Upper lobe of left lung (tissue), 4 donors: ENCODE measurements around the gene DVL3.

Experiments
- CTCF ChIP-seq, 6 experiments: fragments of 450-650 bp in 4 of 6; fragments of 200-600 bp in 2 of 6; sonication (generic) in 2 of 6; IDR thresholded peaks; one replicate each; pipeline ENCODE4 v1.5.1; 2016 to 2019; ENCODE audit warnings: antibody characterized with exemption in 6 of 6
- EP300 ChIP-seq, 4 donors: sonication (generic); formaldehyde crosslinking; IDR thresholded peaks; one replicate each; pipeline ENCODE4 v1.5.1; 2017; ENCODE audit warnings: antibody characterized with exemption in 4 of 4, control low read depth in 2 of 4
- POLR2A ChIP-seq, 4 donors: fragments of 450-650 bp; IDR thresholded peaks; one replicate each; pipeline ENCODE4 v1.5.1; 2016 to 2017; ENCODE audit warnings: antibody characterized with exemption in 4 of 4, mild to moderate bottlenecking in 2 of 4
- POLR2AphosphoS5 ChIP-seq, 2 donors: sonication (generic); formaldehyde crosslinking; IDR thresholded peaks; one replicate each; pipeline ENCODE4 v1.5.1; 2017; ENCODE audit warnings: antibody characterized with exemption in 2 of 2

GRCh38 chr3:184149123-184149522, 6.1 kb upstream of the DVL3 start:
- TF ChIP-seq CTCF (IDR thresholded peaks at IDR 0.05) (no peak), POLR2AphosphoS5 (IDR thresholded peaks at IDR 0.05) (no peak), EP300 (IDR thresholded peaks at IDR 0.05) (no peak), POLR2A (IDR thresholded peaks at IDR 0.05) (no peak)
